Suprapubic skin (tissue), 4 donors: ENCODE data around the gene CTNNBL1. TPM values are rescaled to one million over a fixed set of nuclear protein-coding genes. Genes with fewer than 3 reads are reported as not detected.

Experiments
- DNase-seq, 2 donors: peaks; one replicate each; pipeline ENCODE4 v3.0.0-alpha.2; 2019; ENCODE audit warnings: low spot score in 2 of 2
- H3K27ac ChIP-seq: fragments of 200-600 bp; sonication (generic); one replicate; pipeline ENCODE4 v1.5.1; 2019
- H3K27me3 ChIP-seq: fragments of 200-600 bp; sonication (generic); one replicate; pipeline ENCODE4 v1.5.1; 2019
- H3K36me3 ChIP-seq: fragments of 200-600 bp; sonication (generic); one replicate; pipeline ENCODE4 v1.5.1; 2019
- H3K4me1 ChIP-seq: fragments of 200-600 bp; sonication (generic); one replicate; pipeline ENCODE4 v1.5.1; 2019
- H3K4me3 ChIP-seq: fragments of 200-600 bp; sonication (generic); one replicate; pipeline ENCODE4 v1.5.1; 2019; ENCODE audit warnings: mild to moderate bottlenecking
- H3K9me3 ChIP-seq: fragments of 200-600 bp; sonication (generic); one replicate; pipeline ENCODE4 v1.5.1; 2019
- EP300 ChIP-seq: sonication (generic); formaldehyde crosslinking; IDR thresholded peaks from one replicate; pipeline ENCODE4 v1.6.1; 2017; ENCODE audit warnings: antibody characterized with exemption
- POLR2A ChIP-seq, 2 donors: fragments of 450-650 bp; IDR thresholded peaks; one replicate each; pipeline ENCODE4 v1.6.1; 2017; ENCODE audit warnings: antibody characterized with exemption in 2 of 2, mild to moderate bottlenecking in 2 of 2, moderate library complexity in 2 of 2
- POLR2AphosphoS5 ChIP-seq, 3 donors: sonication (generic); formaldehyde crosslinking; IDR thresholded peaks; one replicate each; pipeline ENCODE4 v1.6.1; 2017; ENCODE audit warnings: antibody characterized with exemption in 3 of 3
- WGBS: methylation state at CpG from one replicate; pipeline ENCODE4 v1.1.5; 2018; 5-methylcytosine and 5-hydroxymethylcytosine counted together
- total RNA-seq, 4 donors: library from RNA; depleted of rRNA; stranded (reverse); fragments of >200 nt; gene quantifications; one replicate each; pipeline ENCODE4 v1.1.0, GENCODE V29; 2016
- TF ChIP-seq, protein P1 (sequence below), 2 donors: fragments of 200-600 bp in 1 of 2; fragments of 450-650 bp in 1 of 2; sonication (generic) in 1 of 2; IDR thresholded peaks; one replicate each; pipeline ENCODE4 v1.5.1; 2016 to 2019; ENCODE audit warnings: antibody characterized with exemption in 2 of 2, mild to moderate bottlenecking in 1 of 2, moderate library complexity in 1 of 2

The CTNNBL1 gene
- total RNA-seq, 4 donors from 2014 or later, result 17.2 to 27.4 (median 26.1) TPM

DNA sequence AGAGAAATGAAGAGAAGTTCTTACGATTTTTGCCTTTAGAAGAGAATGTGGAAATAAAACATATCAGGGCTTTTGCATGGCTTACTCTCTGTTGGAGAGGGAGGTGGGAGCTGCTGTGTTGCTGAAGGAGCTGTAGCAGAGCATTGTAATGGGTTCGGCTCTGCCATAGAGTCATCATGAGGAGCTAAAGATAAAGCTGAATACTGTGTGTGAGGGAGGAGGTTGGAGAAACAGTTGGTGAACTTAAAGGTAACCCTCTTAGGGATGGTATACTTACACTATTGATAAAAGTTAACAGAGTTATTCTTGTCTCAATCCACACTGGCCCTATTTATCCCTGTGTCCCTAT, 34.8 kb downstream of the CTNNBL1 start:
- no peak overlapping the region for H3K4me3 ChIP-seq
- no peaks in the 10 kb centered on the region for H3K4me1 ChIP-seq
- no peak overlapping the region for H3K27ac ChIP-seq
- no peak for DNase-seq
- WGBS, result 77% methylated on average over 2 of the region's 2 CpGs
- H3K36me3 ChIP-seq, result peaks cover 7% of the 10 kb centered on the region
- H3K27me3 ChIP-seq, result no peaks in the 10 kb centered on the region
- no peaks in the 10 kb centered on the region for H3K9me3 ChIP-seq
- TF ChIP-seq EP300 (no peak), POLR2AphosphoS5 (IDR thresholded peaks at IDR 0.05) (no peak), POLR2A (IDR thresholded peaks at IDR 0.05) (no peak)
- TF ChIP-seq, protein P1, sequence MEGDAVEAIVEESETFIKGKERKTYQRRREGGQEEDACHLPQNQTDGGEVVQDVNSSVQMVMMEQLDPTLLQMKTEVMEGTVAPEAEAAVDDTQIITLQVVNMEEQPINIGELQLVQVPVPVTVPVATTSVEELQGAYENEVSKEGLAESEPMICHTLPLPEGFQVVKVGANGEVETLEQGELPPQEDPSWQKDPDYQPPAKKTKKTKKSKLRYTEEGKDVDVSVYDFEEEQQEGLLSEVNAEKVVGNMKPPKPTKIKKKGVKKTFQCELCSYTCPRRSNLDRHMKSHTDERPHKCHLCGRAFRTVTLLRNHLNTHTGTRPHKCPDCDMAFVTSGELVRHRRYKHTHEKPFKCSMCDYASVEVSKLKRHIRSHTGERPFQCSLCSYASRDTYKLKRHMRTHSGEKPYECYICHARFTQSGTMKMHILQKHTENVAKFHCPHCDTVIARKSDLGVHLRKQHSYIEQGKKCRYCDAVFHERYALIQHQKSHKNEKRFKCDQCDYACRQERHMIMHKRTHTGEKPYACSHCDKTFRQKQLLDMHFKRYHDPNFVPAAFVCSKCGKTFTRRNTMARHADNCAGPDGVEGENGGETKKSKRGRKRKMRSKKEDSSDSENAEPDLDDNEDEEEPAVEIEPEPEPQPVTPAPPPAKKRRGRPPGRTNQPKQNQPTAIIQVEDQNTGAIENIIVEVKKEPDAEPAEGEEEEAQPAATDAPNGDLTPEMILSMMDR (IDR thresholded peaks at IDR 0.05), result no peak

DNA sequence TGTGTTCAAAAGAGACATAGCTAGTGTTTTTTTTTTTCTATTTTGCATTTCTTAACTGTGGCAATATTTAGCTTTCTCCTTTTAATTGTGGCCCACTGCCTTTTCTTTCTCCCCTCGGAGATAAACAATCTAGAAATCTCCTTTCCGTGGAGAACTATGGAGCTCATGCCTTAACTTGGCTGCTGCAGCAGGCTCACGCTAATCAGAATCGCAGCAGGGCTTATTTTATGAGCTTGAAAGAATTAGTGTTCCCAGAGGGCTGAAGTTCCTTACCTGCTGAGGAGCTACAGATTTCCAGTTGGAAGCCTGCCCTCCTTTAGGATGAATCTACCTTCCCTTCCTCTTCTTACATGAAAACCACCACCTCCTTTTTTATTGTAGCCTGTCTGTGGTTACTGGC, 35.6 kb downstream of the CTNNBL1 start:
- H3K36me3 ChIP-seq, result peaks cover 7% of the 10 kb centered on the region
- no peak overlapping the region for H3K27ac ChIP-seq
- H3K9me3 ChIP-seq, result no peaks in the 10 kb centered on the region
- no peaks in the 10 kb centered on the region for H3K4me1 ChIP-seq
- no peak overlapping the region for H3K4me3 ChIP-seq
- H3K27me3 ChIP-seq, result no peaks in the 10 kb centered on the region
- TF ChIP-seq, protein P1 (IDR thresholded peaks at IDR 0.05), result no peak
- TF ChIP-seq POLR2AphosphoS5 (IDR thresholded peaks at IDR 0.05) (no peak), EP300 (no peak), POLR2A (IDR thresholded peaks at IDR 0.05) (no peak)
- no peak for DNase-seq
- whole genome bisulfite sequencing, result 30% methylated on average over 4 of the region's 4 CpGs

DNA sequence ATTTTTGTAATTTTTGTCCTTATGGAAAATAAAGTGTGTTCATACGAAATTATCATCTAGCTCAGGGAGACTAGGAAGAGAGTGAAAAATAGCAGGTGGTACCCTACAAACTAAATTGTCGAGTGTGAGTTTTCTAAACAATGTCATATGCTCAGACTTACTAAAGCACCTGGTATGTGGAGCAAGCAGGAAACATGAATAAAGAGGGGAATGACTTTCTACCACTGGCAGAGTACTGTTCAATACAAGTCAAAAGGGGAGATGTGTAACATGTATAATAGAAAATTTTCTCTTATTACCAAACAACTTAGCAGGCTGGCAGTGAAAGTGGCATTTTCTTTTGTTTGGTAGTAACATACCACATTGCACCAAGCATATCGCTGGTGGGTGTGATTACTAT, 36.1 kb downstream of the CTNNBL1 start:
- no peak for DNase-seq

DNA sequence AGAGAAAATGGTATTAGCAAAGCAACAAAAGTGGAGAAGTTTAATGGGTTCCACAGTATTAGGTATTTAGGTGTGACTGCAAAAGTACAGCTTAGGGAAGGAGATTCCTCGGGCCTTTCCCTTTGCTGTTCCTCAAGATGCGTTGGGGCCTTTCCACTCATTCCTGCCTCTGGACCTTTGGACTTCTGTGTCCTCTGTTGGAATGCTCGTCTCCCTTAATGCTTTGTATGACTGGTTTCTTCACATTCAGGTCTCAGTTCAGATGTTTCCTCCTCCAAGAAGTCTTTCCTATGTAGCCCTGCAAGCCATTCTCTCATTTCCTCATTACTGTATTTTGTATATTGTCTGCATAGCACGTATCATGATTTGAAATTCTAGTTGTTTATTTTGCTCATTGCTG, 39.6 kb downstream of the CTNNBL1 start:
- Histone ChIP-seq H3K9me3 (no peaks in the 10 kb centered on the region), H3K27me3 (no peaks in the 10 kb centered on the region), H3K36me3 (peaks cover 33% of the 10 kb centered on the region), H3K4me1 (no peaks in the 10 kb centered on the region), H3K4me3 (no peak overlapping the region), H3K27ac (no peak overlapping the region)
- WGBS, result 85% methylated on average over 4 of the region's 4 CpGs
- DNase-seq, result no peak
- TF ChIP-seq, protein P1 (IDR thresholded peaks at IDR 0.05), result no peak
- TF ChIP-seq EP300, result no peak
- no peak for TF ChIP-seq POLR2AphosphoS5 (IDR thresholded peaks at IDR 0.05)
- no peak for TF ChIP-seq POLR2A (IDR thresholded peaks at IDR 0.05)

More for the DNA sequence above, 36.1 kb downstream of the CTNNBL1 start:
- Histone ChIP-seq H3K36me3 (peaks cover 7% of the 10 kb centered on the region), H3K4me1 (no peaks in the 10 kb centered on the region), H3K9me3 (no peaks in the 10 kb centered on the region), H3K4me3 (no peak overlapping the region), H3K27me3 (no peaks in the 10 kb centered on the region), H3K27ac (no peak overlapping the region)
- WGBS, result 72% methylated on average over 3 of the region's 3 CpGs
- TF ChIP-seq, protein P1 (IDR thresholded peaks at IDR 0.05), result no peak
- TF ChIP-seq EP300, result no peak
- TF ChIP-seq POLR2AphosphoS5 (IDR thresholded peaks at IDR 0.05), result no peak
- no peak for TF ChIP-seq POLR2A (IDR thresholded peaks at IDR 0.05)

DNA sequence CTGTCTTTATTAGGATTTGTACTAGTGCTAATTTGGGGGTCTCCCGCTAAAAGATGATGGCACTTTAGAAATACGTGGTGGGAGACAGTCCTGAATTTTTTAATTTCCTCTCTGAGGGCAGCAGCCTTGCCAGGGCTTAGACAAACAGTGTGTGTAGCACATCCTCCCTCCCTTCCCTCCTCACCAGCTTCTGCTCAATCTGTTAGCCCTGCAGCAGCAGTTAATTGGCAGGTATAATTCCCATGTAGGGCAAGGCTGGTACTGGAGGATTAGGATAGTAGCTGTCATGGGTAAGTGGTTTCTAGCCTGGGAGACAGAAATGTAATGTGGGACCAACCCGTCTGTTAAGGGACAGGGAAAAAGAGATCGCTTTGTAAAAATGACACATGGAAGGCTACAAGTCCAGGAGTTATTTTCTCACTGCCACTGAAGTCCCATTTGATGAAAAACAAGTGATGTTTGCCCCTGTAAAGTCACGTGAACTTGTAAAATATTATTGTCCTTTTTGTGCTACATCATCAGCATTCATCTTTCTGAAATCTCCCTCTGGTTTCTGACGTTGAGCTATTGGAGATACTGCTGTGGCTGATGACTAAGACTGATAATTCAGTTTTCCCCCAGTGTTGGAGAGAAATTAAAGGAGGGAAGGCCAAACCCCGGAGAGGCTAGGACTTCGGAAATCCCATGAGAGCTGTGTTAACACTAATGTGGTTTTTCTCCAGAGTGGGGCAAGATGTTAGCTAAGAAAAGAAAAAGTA, 40.6 kb downstream of the CTNNBL1 start:
- H3K4me3 ChIP-seq, result no peak overlapping the region
- WGBS, result 70% methylated on average over 8 of the region's 8 CpGs
- no peak overlapping the region for H3K27ac ChIP-seq
- TF ChIP-seq POLR2A (IDR thresholded peaks at IDR 0.05), result no peak
- TF ChIP-seq, protein P1 (IDR thresholded peaks at IDR 0.05), result no peak
- no peak for TF ChIP-seq POLR2AphosphoS5 (IDR thresholded peaks at IDR 0.05)
- TF ChIP-seq EP300, result no peak
- H3K9me3 ChIP-seq, result no peaks in the 10 kb centered on the region
- no peak for DNase-seq
- peaks cover 40% of the 10 kb centered on the region for H3K36me3 ChIP-seq
- H3K27me3 ChIP-seq, result no peaks in the 10 kb centered on the region
- H3K4me1 ChIP-seq, result no peaks in the 10 kb centered on the region
